Endothelial cell of umbilical vein (primary cell): ENCODE data around the gene ZSCAN32. TPM values are rescaled to one million over a fixed set of nuclear protein-coding genes. Genes with fewer than 3 reads are reported as not detected.

ENCODE experiments used
- BruUV-seq: library from RNA; stranded (reverse); fragments of 400-500 nt; replicated peaks from 2 replicates; lab custom pipeline; 2021; lab: Mats Ljungman, UMichigan
- CTCF ChIA-PET: fragments of 300-600, 350-600 bp; sonication (Branson Sonifier 250); formaldehyde crosslinking; loops from one replicate; lab custom pipeline; 2021; ENCODE audit warnings: antibody characterized with exemption, inconsistent platforms; lab: Charles Lee
- POLR2A ChIA-PET: fragments of 300-600, 350-600 bp; sonication (Branson Sonifier 250); formaldehyde crosslinking; loops from one replicate; lab custom pipeline; 2021; ENCODE audit warnings: antibody characterized with exemption, inconsistent platforms; lab: Charles Lee
- DNase-seq: peaks from one replicate; pipeline ENCODE4 v3.0.0-alpha.2; 2011; ENCODE audit warnings: low read depth, low spot score
- FAIRE-seq: peaks from 2 replicates; lab custom pipeline; 2011; peaks lifted over from hg19 to GRCh38; lab: Jason Lieb, UNC
- H2AFZ ChIP-seq: 2 replicates; pipeline ENCODE4 v1.6.0; 2012; ENCODE audit warnings: low read depth, low read length, control low read depth, inconsistent platforms
- H3K27ac ChIP-seq: 2 replicates; pipeline ENCODE4 v1.5.1; 2011; ENCODE audit warnings: low read depth, mild to moderate bottlenecking, control low read depth, low read length, moderate library complexity; ENCODE audit not compliant: insufficient read depth
- H3K27me3 ChIP-seq, 2 experiments: 2 replicates each; pipeline versions ENCODE4 v1.6.0 to v1.6.1; 2011; ENCODE audit warnings: low read length in 2 of 2, mixed read lengths in 1 of 2; ENCODE audit not compliant: control insufficient read depth in 2 of 2, insufficient read depth in 2 of 2
- H3K36me3 ChIP-seq, 2 experiments: 2 replicates in 1 of 2; 3 replicates in 1 of 2; pipeline ENCODE4 v1.5.1; 2011; ENCODE audit warnings: low read length in 2 of 2, mild to moderate bottlenecking in 1 of 2, moderate library complexity in 1 of 2; ENCODE audit not compliant: control insufficient read depth in 2 of 2, insufficient read depth in 2 of 2; ENCODE audit errors: extremely low read depth in 1 of 2
- H3K4me1 ChIP-seq: 3 replicates; pipeline ENCODE4 v1.5.1; 2011; ENCODE audit warnings: mild to moderate bottlenecking, low read length; ENCODE audit not compliant: control insufficient read depth, insufficient read depth; ENCODE audit errors: extremely low read depth
- H3K4me2 ChIP-seq: 2 replicates; pipeline ENCODE4 v1.6.1; 2011; ENCODE audit warnings: low read length, control low read depth, mixed read lengths; ENCODE audit not compliant: insufficient read depth
- H3K4me3 ChIP-seq, 3 experiments: fragments of 200-600 bp in 1 of 3; sonication (generic), shearing (Covaris generic) in 1 of 3; replicated peaks in 1 of 3; 2 replicates each; pipeline ENCODE4 v1.5.1; 2011 to 2016; ENCODE audit warnings: control low read depth in 3 of 3, low read length in 3 of 3, mild to moderate bottlenecking in 2 of 3, inconsistent platforms in 1 of 3, low read depth in 1 of 3, moderate library complexity in 1 of 3; ENCODE audit not compliant: insufficient read depth in 1 of 3
- H3K79me2 ChIP-seq: 2 replicates; pipeline ENCODE4 v1.6.0; 2012; ENCODE audit warnings: low read length, inconsistent platforms; ENCODE audit not compliant: control insufficient read depth, insufficient read depth
- H3K9ac ChIP-seq: replicated peaks from 2 replicates; pipeline ENCODE3; 2011; ENCODE audit warnings: low read length, control low read depth; ENCODE audit not compliant: insufficient read depth; ENCODE audit errors: extremely low read depth
- H3K9me1 ChIP-seq: replicated peaks from 3 replicates; pipeline ENCODE4 v1.6.0; 2011; ENCODE audit warnings: mild to moderate bottlenecking, low read length; ENCODE audit not compliant: control insufficient read depth, insufficient read depth; ENCODE audit errors: extremely low read depth
- H3K9me3 ChIP-seq: replicated peaks from 2 replicates; pipeline ENCODE4 v1.5.1; 2012; ENCODE audit warnings: low read length, inconsistent platforms; ENCODE audit not compliant: control insufficient read depth, insufficient read depth
- H4K20me1 ChIP-seq: replicated peaks from 2 replicates; pipeline ENCODE3; 2011; ENCODE audit warnings: mild to moderate bottlenecking, low read length; ENCODE audit not compliant: control insufficient read depth, insufficient read depth; ENCODE audit errors: extremely low read depth
- EZH2 ChIP-seq: IDR thresholded peaks from 2 replicates; pipeline ENCODE4 v1.6.1; 2012; ENCODE audit warnings: borderline replicate concordance, low read depth, mild to moderate bottlenecking, moderate library complexity, low read length, inconsistent platforms; ENCODE audit not compliant: severe bottlenecking
- FOS ChIP-seq: IDR thresholded peaks from 2 replicates; pipeline ENCODE4 v1.6.1; 2011; ENCODE audit warnings: mild to moderate bottlenecking, low read length, moderate library complexity, borderline replicate concordance; ENCODE audit not compliant: insufficient read depth
- GATA2 ChIP-seq: IDR thresholded peaks from 2 replicates; pipeline ENCODE4 v1.7.0; 2011; ENCODE audit warnings: low read depth, mild to moderate bottlenecking, moderate library complexity, mixed read lengths, low read length; ENCODE audit not compliant: insufficient read length, insufficient read depth
- JUN ChIP-seq: IDR thresholded peaks from 2 replicates; pipeline ENCODE4 v1.6.1; 2011; ENCODE audit warnings: borderline replicate concordance, low read depth; ENCODE audit not compliant: insufficient read length, insufficient read depth
- MYC ChIP-seq: IDR thresholded peaks from one replicate; pipeline ENCODE4 v1.6.1; 2011; ENCODE audit warnings: mild to moderate bottlenecking, low read depth, low read length
- POLR2A ChIP-seq: IDR thresholded peaks from 2 replicates; pipeline ENCODE4 v1.6.1; 2012; ENCODE audit warnings: low read depth, mild to moderate bottlenecking, control low read depth, low read length
- POLR2AphosphoS5 ChIP-seq: IDR thresholded peaks from 2 replicates; pipeline ENCODE4 v1.6.1; 2012; ENCODE audit warnings: low read depth, mild to moderate bottlenecking, control low read depth, low read length, moderate library complexity; ENCODE audit not compliant: insufficient read depth
- dilution Hi-C: fragments of 300-500 bp; cut with MboI; formaldehyde crosslinking; loops from one replicate; pipeline ENCODE4 v1.15.0; 2019; ENCODE audit warnings: low sequenced_read_pairs; ENCODE audit not compliant: extremely low pct_ligation_motif_present
- intact Hi-C: fragments of 100-400 bp; cut with micrococcal nuclease; formaldehyde crosslinking; loops from one replicate; pipeline ENCODE4 v1.10.0; 2022
- polyA plus RNA-seq, 4 experiments: library from polyadenylated mRNA; depleted of rRNA in 3 of 4; stranded (reverse) in 3 of 4; unstranded in 1 of 4; fragments of >200 nt; gene quantifications; 2 replicates each; pipeline versions ENCODE4 v1.2.1 to v1.2.3, GENCODE V29; 2011 to 2012; ENCODE audit warnings: missing spikeins in 1 of 4
- total RNA-seq: library from RNA; stranded (reverse); gene quantifications from 2 replicates; pipeline ENCODE4 v1.2.3, GENCODE V29; 2021
- TF ChIP-seq, protein P1 (sequence below), 2 donors: IDR thresholded peaks; 1 replicate in 1 of 2; 2 replicates in 1 of 2; pipeline ENCODE4 v1.5.1; 2011; ENCODE audit warnings: low read length in 2 of 2, mild to moderate bottlenecking in 2 of 2, moderate library complexity in 2 of 2, control low read depth in 1 of 2, inconsistent platforms in 1 of 2, low read depth in 1 of 2; ENCODE audit not compliant: insufficient read depth in 1 of 2; ENCODE audit errors: extremely low read depth in 1 of 2
- TF ChIP-seq, protein P2 (sequence below): IDR thresholded peaks from 2 replicates; pipeline ENCODE4 v1.6.1; 2011; ENCODE audit not compliant: insufficient read depth, insufficient read length

ZSCAN32 gene
- total and polyA plus RNA-seq, 2 donors (not counting 3 experiments of a cell fraction or from before 2014, with no cell fraction given), result 8.0 to 10.9 TPM

DNA sequence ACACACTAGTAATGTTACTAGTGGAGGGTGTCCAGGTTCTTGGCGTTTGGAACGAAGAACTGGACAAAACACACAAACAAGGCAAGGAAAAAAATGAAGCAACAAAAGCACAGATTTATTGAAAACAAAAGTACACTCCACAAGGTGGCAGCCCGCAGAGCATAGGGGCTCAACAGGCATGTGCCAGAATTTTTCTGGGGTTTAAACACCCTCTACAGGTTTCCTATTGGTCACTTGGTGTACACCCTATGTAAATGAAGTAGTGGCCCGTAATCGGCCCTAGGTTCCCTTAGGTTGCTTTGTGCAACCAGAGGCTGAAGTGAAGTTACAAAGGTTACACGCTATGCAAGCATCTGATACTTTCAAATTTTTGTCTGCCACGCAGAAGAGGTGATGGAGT is 37.0 kb downstream of the ZSCAN32 start:
- intact Hi-C loops, result loop anchor here (2.0 kb wide), 1 partner anchor 137 kb away; the partner anchor contains the start of gene CLUAP1
- no peak for DNase-seq

More for the DNA sequence above, 37.0 kb downstream of the ZSCAN32 start:
- CTCF ChIA-PET, result no interaction called here
- no TSS peak for BruUV-seq
- Histone ChIP-seq H3K36me3 (no peaks in the 10 kb centered on the region), H3K79me2 (no peaks in the 10 kb centered on the region), H4K20me1 (no peaks in the 10 kb centered on the region), H2AFZ (no peak overlapping the region), H3K4me1 (peaks cover 2% of the 10 kb centered on the region), H3K9ac (no peak overlapping the region), H3K27me3 (peaks cover 0 to 1% of the 10 kb centered on the region in 2 experiments), H3K4me2 (no peak overlapping the region), H3K9me1 (no peaks in the 10 kb centered on the region), H3K9me3 (no peaks in the 10 kb centered on the region), H3K4me3 (no peak overlapping the region), H3K27ac (no peak overlapping the region)
- dilution Hi-C loops, result no loop called here
- TF ChIP-seq POLR2AphosphoS5 (no peak), POLR2A (no peak), GATA2 (no peak), MYC (no peak), EZH2 (no peak), FOS (no peak), JUN (no peak)
- TF ChIP-seq, protein P1, sequence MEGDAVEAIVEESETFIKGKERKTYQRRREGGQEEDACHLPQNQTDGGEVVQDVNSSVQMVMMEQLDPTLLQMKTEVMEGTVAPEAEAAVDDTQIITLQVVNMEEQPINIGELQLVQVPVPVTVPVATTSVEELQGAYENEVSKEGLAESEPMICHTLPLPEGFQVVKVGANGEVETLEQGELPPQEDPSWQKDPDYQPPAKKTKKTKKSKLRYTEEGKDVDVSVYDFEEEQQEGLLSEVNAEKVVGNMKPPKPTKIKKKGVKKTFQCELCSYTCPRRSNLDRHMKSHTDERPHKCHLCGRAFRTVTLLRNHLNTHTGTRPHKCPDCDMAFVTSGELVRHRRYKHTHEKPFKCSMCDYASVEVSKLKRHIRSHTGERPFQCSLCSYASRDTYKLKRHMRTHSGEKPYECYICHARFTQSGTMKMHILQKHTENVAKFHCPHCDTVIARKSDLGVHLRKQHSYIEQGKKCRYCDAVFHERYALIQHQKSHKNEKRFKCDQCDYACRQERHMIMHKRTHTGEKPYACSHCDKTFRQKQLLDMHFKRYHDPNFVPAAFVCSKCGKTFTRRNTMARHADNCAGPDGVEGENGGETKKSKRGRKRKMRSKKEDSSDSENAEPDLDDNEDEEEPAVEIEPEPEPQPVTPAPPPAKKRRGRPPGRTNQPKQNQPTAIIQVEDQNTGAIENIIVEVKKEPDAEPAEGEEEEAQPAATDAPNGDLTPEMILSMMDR (IDR thresholded peaks at IDR 0.05; ENCODE audit: extremely low read depth in 1 of 2, insufficient read depth in 1 of 2, low read depth in 1 of 2, low read length in 2 of 2), result no peak
- TF ChIP-seq, protein P2, sequence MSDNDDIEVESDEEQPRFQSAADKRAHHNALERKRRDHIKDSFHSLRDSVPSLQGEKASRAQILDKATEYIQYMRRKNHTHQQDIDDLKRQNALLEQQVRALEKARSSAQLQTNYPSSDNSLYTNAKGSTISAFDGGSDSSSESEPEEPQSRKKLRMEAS, result no peak
- no peak for FAIRE-seq
- POLR2A ChIA-PET, result no interaction called here
